Esophagus muscularis mucosa (tissue), 3 donors: ENCODE measurements around the gene HELZ.

ENCODE experiments used
- POLR2AphosphoS5 ChIP-seq, 2 donors: sonication (generic); formaldehyde crosslinking; IDR thresholded peaks; one replicate each; pipeline ENCODE4 v1.6.1; 2017; ENCODE audit warnings: antibody characterized with exemption in 2 of 2
- TF ChIP-seq, protein P1 (sequence below), 3 experiments: fragments of 200-600 bp in 2 of 3; fragments of 450-650 bp in 1 of 3; sonication (generic) in 2 of 3; IDR thresholded peaks; one replicate each; pipeline ENCODE4 v1.5.1; 2017 to 2019; ENCODE audit warnings: antibody characterized with exemption in 3 of 3, mild to moderate bottlenecking in 2 of 3, moderate library complexity in 1 of 3

DNA sequence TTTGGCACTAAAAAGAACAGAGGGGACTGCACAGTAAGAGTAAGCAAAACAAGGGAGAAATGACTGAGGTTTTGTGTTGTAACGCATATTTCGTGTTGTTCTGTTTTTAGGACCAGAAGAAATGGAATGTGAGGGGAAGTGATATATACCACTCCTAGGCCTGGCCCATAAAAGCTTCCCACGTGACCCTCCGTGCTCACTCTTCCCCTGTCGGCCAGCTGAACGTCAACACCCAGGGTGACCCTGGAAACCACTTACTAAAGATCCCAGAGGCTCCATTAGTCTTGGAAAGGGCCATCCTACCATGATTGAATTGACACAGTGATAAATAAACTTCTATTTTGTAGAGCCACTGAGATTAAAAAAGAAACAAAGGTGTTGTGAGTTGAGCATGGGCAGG lies 79.8 kb downstream of the HELZ start:
- TF ChIP-seq, protein P1, sequence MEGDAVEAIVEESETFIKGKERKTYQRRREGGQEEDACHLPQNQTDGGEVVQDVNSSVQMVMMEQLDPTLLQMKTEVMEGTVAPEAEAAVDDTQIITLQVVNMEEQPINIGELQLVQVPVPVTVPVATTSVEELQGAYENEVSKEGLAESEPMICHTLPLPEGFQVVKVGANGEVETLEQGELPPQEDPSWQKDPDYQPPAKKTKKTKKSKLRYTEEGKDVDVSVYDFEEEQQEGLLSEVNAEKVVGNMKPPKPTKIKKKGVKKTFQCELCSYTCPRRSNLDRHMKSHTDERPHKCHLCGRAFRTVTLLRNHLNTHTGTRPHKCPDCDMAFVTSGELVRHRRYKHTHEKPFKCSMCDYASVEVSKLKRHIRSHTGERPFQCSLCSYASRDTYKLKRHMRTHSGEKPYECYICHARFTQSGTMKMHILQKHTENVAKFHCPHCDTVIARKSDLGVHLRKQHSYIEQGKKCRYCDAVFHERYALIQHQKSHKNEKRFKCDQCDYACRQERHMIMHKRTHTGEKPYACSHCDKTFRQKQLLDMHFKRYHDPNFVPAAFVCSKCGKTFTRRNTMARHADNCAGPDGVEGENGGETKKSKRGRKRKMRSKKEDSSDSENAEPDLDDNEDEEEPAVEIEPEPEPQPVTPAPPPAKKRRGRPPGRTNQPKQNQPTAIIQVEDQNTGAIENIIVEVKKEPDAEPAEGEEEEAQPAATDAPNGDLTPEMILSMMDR (IDR thresholded peaks at IDR 0.05): no peak
- no peak for TF ChIP-seq POLR2AphosphoS5 (IDR thresholded peaks at IDR 0.05)
